GM12878 (cell line): ENCODE results near the gene HOXC5. TPM values are rescaled to one million over a fixed set of nuclear protein-coding genes. Genes with fewer than 3 reads are reported as not detected.

Source experiments
- ATAC-seq: fragments of 200-7000 bp; cut with Tn5 transposase; 3 replicates; pipeline ENCODE4 v1.9.1; 2020; ENCODE audit warnings: mild to moderate bottlenecking, moderate library complexity
- BruUV-seq: library from RNA; stranded (reverse); fragments of 400-500 nt; replicated peaks from 2 replicates; lab custom pipeline; 2021; lab: Mats Ljungman, UMichigan
- CTCF ChIA-PET: fragments of 300-600 bp; sonication (Branson Sonifier 250); formaldehyde crosslinking; extraction: SDS; loops from one replicate; lab custom pipeline; 2021; ENCODE audit warnings: inconsistent platforms; lab: Yijun Ruan, JAX
- POLR2A ChIA-PET: fragments of 350-600 bp; formaldehyde crosslinking; extraction: SDS; loops from one replicate; lab custom pipeline; 2021; ENCODE audit warnings: inconsistent platforms; lab: Charles Lee
- RAD21 ChIA-PET: fragments of 300-600 bp; sonication (Branson Sonifier 250); formaldehyde crosslinking; loops from one replicate; lab custom pipeline; 2023; ENCODE audit warnings: antibody characterized with exemption; ENCODE audit not compliant: unreplicated experiment; lab: Charles Lee
- SMC1A ChIA-PET: fragments of 300-600 bp; sonication (Branson Sonifier 250); formaldehyde crosslinking; loops from one replicate; lab custom pipeline; 2023; ENCODE audit not compliant: unreplicated experiment, uncharacterized antibody; lab: Charles Lee
- DNase-seq: peaks from one replicate; pipeline ENCODE4 v3.0.0-alpha.2; 2011; ENCODE audit warnings: low read depth, low spot score
- FAIRE-seq: peaks from 3 replicates; lab custom pipeline; 2011; peaks lifted over from hg19 to GRCh38; lab: Jason Lieb, UNC
- H2AFZ ChIP-seq: 2 replicates; pipeline ENCODE4 v1.6.0; 2011; ENCODE audit warnings: low read depth, low read length, control low read depth; ENCODE audit not compliant: control insufficient read depth
- H3K27ac ChIP-seq: 2 replicates; pipeline ENCODE4 v1.5.1; 2011; ENCODE audit warnings: control low read depth; ENCODE audit not compliant: control insufficient read depth, insufficient read depth
- H3K27me3 ChIP-seq, 2 experiments: replicated peaks in 1 of 2; 2 replicates each; pipeline versions ENCODE4 v1.6.0 to v1.6.1; 2011; ENCODE audit warnings: low read length in 1 of 2; ENCODE audit not compliant: control insufficient read depth in 2 of 2, insufficient read depth in 2 of 2
- H3K36me3 ChIP-seq, 2 experiments: 2 replicates each; pipeline ENCODE4 v1.5.1; 2011; ENCODE audit warnings: low read length in 1 of 2; ENCODE audit not compliant: control insufficient read depth in 2 of 2, insufficient read depth in 2 of 2
- H3K4me1 ChIP-seq: 2 replicates; pipeline ENCODE4 v1.6.1; 2011; ENCODE audit warnings: mild to moderate bottlenecking, low read length, moderate library complexity, mixed read lengths; ENCODE audit not compliant: control insufficient read depth, insufficient read depth
- H3K4me2 ChIP-seq: 2 replicates; pipeline ENCODE4 v1.6.0; 2011; ENCODE audit warnings: control low read depth; ENCODE audit not compliant: control insufficient read depth, insufficient read depth
- H3K4me3 ChIP-seq: fragments of 200-600 bp; sonication (generic); 2 replicates; pipeline ENCODE4 v1.5.1; 2016
- H3K79me2 ChIP-seq: 2 replicates; pipeline ENCODE4 v1.6.0; 2011; ENCODE audit warnings: low read length; ENCODE audit not compliant: control insufficient read depth, insufficient read depth
- H3K9ac ChIP-seq: 2 replicates; pipeline ENCODE4 v1.8.0; 2011; ENCODE audit warnings: low read length, control low read depth, mixed read lengths; ENCODE audit not compliant: control insufficient read depth, insufficient read depth
- H3K9me3 ChIP-seq: replicated peaks from 3 replicates; pipeline ENCODE4 v1.5.1; 2011; ENCODE audit warnings: mild to moderate bottlenecking, low read length; ENCODE audit not compliant: control insufficient read depth, insufficient read depth
- H4K20me1 ChIP-seq: 2 replicates; pipeline ENCODE4 v1.6.0; 2011; ENCODE audit not compliant: control insufficient read depth, insufficient read depth
- ATF3 ChIP-seq: IDR thresholded peaks from 2 replicates; pipeline ENCODE4 v1.6.1; 2011; ENCODE audit warnings: low read depth, mild to moderate bottlenecking, low read length, moderate library complexity, borderline replicate concordance; ENCODE audit errors: extremely low read depth
- ATF7 ChIP-seq: fragments of 450-650 bp; IDR thresholded peaks from 2 replicates; pipeline ENCODE4 v1.6.1; 2016; ENCODE audit warnings: low read depth, mild to moderate bottlenecking
- EGR1 ChIP-seq, 2 experiments: IDR thresholded peaks; 1 replicate in 1 of 2; 2 replicates in 1 of 2; pipeline ENCODE4 v1.6.1; 2011 to 2012; ENCODE audit warnings: low read depth in 2 of 2, low read length in 2 of 2, borderline replicate concordance in 1 of 2, mild to moderate bottlenecking in 1 of 2, moderate library complexity in 1 of 2
- EZH2 ChIP-seq: IDR thresholded peaks from 2 replicates; pipeline ENCODE4 v1.6.1; 2012; ENCODE audit warnings: low read depth, mild to moderate bottlenecking, control low read depth, inconsistent platforms, low read length, borderline replicate concordance; ENCODE audit not compliant: control insufficient read depth
- MXI1 ChIP-seq: fragments of 150-350 bp; IDR thresholded peaks from 2 replicates; pipeline ENCODE4 v1.6.1; 2011; ENCODE audit warnings: low read depth, mild to moderate bottlenecking, inconsistent platforms, low read length, improper control_type of control experiment
- NRF1 ChIP-seq: conservative IDR thresholded peaks from 2 replicates; pipeline ENCODE4 v1.6.1; 2011; ENCODE audit warnings: mild to moderate bottlenecking, low read depth, low read length, improper control_type of control experiment
- PBX3 ChIP-seq: IDR thresholded peaks from 2 replicates; pipeline ENCODE4 v1.6.1; 2011; ENCODE audit warnings: mild to moderate bottlenecking, low read depth, low read length, moderate library complexity; ENCODE audit not compliant: insufficient replicate concordance
- PKNOX1 ChIP-seq: fragments of 450-650 bp; IDR thresholded peaks from 2 replicates; pipeline ENCODE4 v1.6.1; 2016; ENCODE audit warnings: mild to moderate bottlenecking
- RAD51 ChIP-seq: fragments of 450-650 bp; IDR thresholded peaks from 2 replicates; pipeline ENCODE4 v1.6.1; 2016; ENCODE audit warnings: moderate library complexity, mild to moderate bottlenecking, inconsistent platforms
- SUZ12 ChIP-seq: fragments of 200-600 bp; sonication (generic); IDR thresholded peaks from one replicate; pipeline ENCODE4 v1.6.1; 2018; ENCODE audit warnings: antibody characterized with exemption, mild to moderate bottlenecking; ENCODE audit not compliant: unreplicated experiment
- USF2 ChIP-seq: IDR thresholded peaks from 2 replicates; pipeline ENCODE4 v1.6.1; 2011; ENCODE audit warnings: low read depth, low read length, improper control_type of control experiment, borderline replicate concordance
- WGBS: methylation state at CpG from one replicate; pipeline ENCODE4 v1.1.6; 2016; ENCODE audit warnings: low lambda C conversion rate; ENCODE audit not compliant: insufficient replicate concordance, insufficient coverage; ENCODE audit errors: missing lambda C conversion rate; 5-methylcytosine and 5-hydroxymethylcytosine counted together
- in situ Hi-C: fragments of 300-500 bp; cut with MboI; formaldehyde crosslinking; loops from 9 replicates; pipeline ENCODE4 v1.14.3; 2018; ENCODE audit warnings: mixed read lengths
- intact Hi-C: fragments of 100-400 bp; cut with micrococcal nuclease; formaldehyde crosslinking; loops from one replicate; pipeline ENCODE4 v1.14.2; 2022; ENCODE audit not compliant: unreplicated experiment
- polyA plus RNA-seq, 11 experiments: library from polyadenylated mRNA; depleted of rRNA in 4 of 11; unstranded in 6 of 11; stranded (reverse) in 5 of 11; fragments of >200 nt; fragmentation: Nextera tagmentation in 4 of 11; fragmentation: Illumina TruSeq in 1 of 11; extraction: Ambion mirVana in 4 of 11; extraction: Trizol in 1 of 11; gene quantifications; 1 replicate in 1 of 11; 2 replicates in 10 of 11; pipeline versions ENCODE4 v1.2.1 to v1.2.3, GENCODE V29; 2011 to 2016; ENCODE audit warnings: inconsistent platforms in 2 of 11, missing spikeins in 2 of 11, low read depth in 1 of 11
- total RNA-seq, 4 experiments: library from RNA; depleted of rRNA in 3 of 4; stranded (reverse); fragments of >200 nt in 3 of 4; fragmentation: Illumina TruSeq in 1 of 4; extraction: Trizol in 1 of 4; gene quantifications; 2 replicates each; pipeline versions ENCODE4 v1.2.1 to v1.2.3, GENCODE V29; 2013 to 2021
- TF ChIP-seq, protein P1 (sequence below): IDR thresholded peaks from 2 replicates; pipeline ENCODE4 v1.6.1; 2011; ENCODE audit warnings: borderline replicate concordance, low read depth, mild to moderate bottlenecking, moderate library complexity, mixed read lengths, low read length; ENCODE audit not compliant: insufficient read depth; ENCODE audit errors: extremely low read length

The HOXC5 gene
- total and polyA plus RNA-seq, 10 of the 15 experiments (the other 5 are each of a cell fraction or from before 2014, with no cell fraction given): 0.11 TPM; not detected in 9

- ATAC-seq: no peak
- WGBS: 30% methylated on average over 31 of the region's 35 CpGs
- Histone ChIP-seq H3K4me1 (peaks cover 7% of the 10 kb centered on the region), H2AFZ (no peak overlapping the region), H3K79me2 (no peaks in the 10 kb centered on the region), H3K9me3 (no peaks in the 10 kb centered on the region), H3K36me3 (no peaks in the 10 kb centered on the region), H3K27ac (no peak overlapping the region), H4K20me1 (no peaks in the 10 kb centered on the region), H3K27me3 (peaks cover 21 to 39% of the 10 kb centered on the region in 2 experiments), H3K4me2 (0 out of 2 replicates have a peak overlapping the region, but pooled peaks have one; percentile 2), H3K4me3 (no peak overlapping the region), H3K9ac (no peak overlapping the region)
- ChIA-PET POLR2A (interaction anchor here (0.6 to 1.2 kb wide), 3 partner anchors 9 to 206 kb away, joined by 3 to 5 read pairs (median 3); no protein-coding TSS in a partner anchor), SMC1A (interaction anchor here (1.0 to 1.1 kb wide), 4 partner anchors 9 to 34 kb away, joined by 3 to 5 read pairs (median 3); partner anchors contain the start of genes HOXC5 and HOXC8), RAD21 (interaction anchor here (0.6 to 1.5 kb wide), 6 partner anchors 9 to 279 kb away, joined by 3 to 6 read pairs (median 4); partner anchors contain the start of genes HOXC10 and SMUG1), CTCF (interaction anchor here (0.8 to 4.2 kb wide), 8 partner anchors 12 to 217 kb away, joined by 3 to 20 read pairs (median 3); partner anchors contain the start of genes HOXC10 and HOXC5)
- TF ChIP-seq PBX3: peak; percentile 42
- TF ChIP-seq, protein P1, sequence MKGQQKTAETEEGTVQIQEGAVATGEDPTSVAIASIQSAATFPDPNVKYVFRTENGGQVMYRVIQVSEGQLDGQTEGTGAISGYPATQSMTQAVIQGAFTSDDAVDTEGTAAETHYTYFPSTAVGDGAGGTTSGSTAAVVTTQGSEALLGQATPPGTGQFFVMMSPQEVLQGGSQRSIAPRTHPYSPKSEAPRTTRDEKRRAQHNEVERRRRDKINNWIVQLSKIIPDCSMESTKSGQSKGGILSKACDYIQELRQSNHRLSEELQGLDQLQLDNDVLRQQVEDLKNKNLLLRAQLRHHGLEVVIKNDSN: peak; percentile 53
- peak; percentile 63; the same call in 1 of the 2 replicates for TF ChIP-seq PKNOX1
- peak; percentile 34; the same call in 1 of the 2 replicates for TF ChIP-seq USF2
- no peak for TF ChIP-seq EGR1 (IDR thresholded peaks at IDR 0.05; ENCODE audit: borderline replicate concordance in 1 of 2, low read depth in 2 of 2, low read length in 2 of 2)
- peak; percentile 87 for TF ChIP-seq SUZ12
- peak; percentile 8; the same call in 1 of the 2 replicates for TF ChIP-seq EZH2
- TF ChIP-seq ATF7: peak; percentile 26; the same call in 1 of the 2 replicates
- no peak for TF ChIP-seq MXI1
- no peak for TF ChIP-seq NRF1
- no peak for TF ChIP-seq ATF3
- TF ChIP-seq RAD51: peak; percentile 88
- DNase-seq: no peak
- in situ Hi-C loops: no loop called here
- intact Hi-C loops: loop anchor here (10.0 kb wide), 1 partner anchor 375 kb away; no protein-coding TSS in a partner anchor
- FAIRE-seq: no peak
- no TSS peak for BruUV-seq
Measured at GRCh38 chr12:53999559-54000115, 33.2 kb upstream of the HOXC5 start.
